BJ (cell line): ENCODE data around the gene RFX6. TPM values are rescaled to one million over a fixed set of nuclear protein-coding genes. Genes with fewer than 3 reads are reported as not detected.

ENCODE experiments used
- CTCF ChIA-PET: fragments of 350-600 bp; formaldehyde crosslinking; extraction: SDS; loops from one replicate; lab custom pipeline; 2021; ENCODE audit warnings: antibody characterized with exemption, inconsistent platforms; lab: Yijun Ruan, JAX
- POLR2A ChIA-PET: fragments of 300-600 bp; sonication (Branson Sonifier 250); formaldehyde crosslinking; extraction: SDS; loops from one replicate; lab custom pipeline; 2021; ENCODE audit warnings: antibody characterized with exemption; lab: Charles Lee
- DNase-seq: peaks from one replicate; pipeline ENCODE4 v3.0.0-alpha.2; 2011; ENCODE audit warnings: low read depth
- H3K27me3 ChIP-seq: 2 replicates; pipeline ENCODE4 v1.6.0; 2011; ENCODE audit warnings: low read length; ENCODE audit not compliant: control insufficient read depth, insufficient read depth
- H3K36me3 ChIP-seq: 2 replicates; pipeline ENCODE4 v1.5.1; 2011; ENCODE audit warnings: low read length; ENCODE audit not compliant: control insufficient read depth, insufficient read depth
- H3K4me3 ChIP-seq: 2 replicates; pipeline ENCODE4 v1.5.1; 2011; ENCODE audit warnings: low read depth, mild to moderate bottlenecking, control low read depth, low read length
- polyA plus RNA-seq: library from polyadenylated mRNA; depleted of rRNA; stranded (reverse); fragments of >200 nt; gene quantifications from 2 replicates; pipeline ENCODE4 v1.2.3, GENCODE V29; 2011
- TF ChIP-seq, protein P1 (sequence below): IDR thresholded peaks from 2 replicates; pipeline ENCODE4 v1.5.1; 2011; ENCODE audit warnings: low read depth, mild to moderate bottlenecking, control low read depth, inconsistent platforms, low read length, moderate library complexity; ENCODE audit not compliant: insufficient read depth

The RFX6 gene
- polyA plus RNA-seq, 1 experiment, result not detected

DNA sequence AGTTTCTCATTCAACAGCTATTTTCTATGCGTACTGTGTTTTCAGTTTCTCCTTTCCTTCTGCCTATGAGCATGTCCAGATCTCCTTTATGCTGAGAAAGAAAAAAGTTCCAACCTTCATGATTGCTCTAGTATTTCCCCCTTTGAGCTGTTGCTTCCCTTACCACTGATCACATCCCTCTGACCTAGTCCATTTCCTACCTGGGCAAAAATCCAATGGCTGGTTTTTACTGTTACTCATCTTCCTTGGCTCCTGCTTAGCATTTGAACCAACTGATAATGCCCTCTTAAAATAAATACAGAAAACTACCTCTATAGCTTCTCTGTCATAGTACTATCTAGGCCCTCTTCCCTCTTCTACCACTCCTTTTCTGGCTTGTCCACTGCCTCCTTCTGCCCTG lies 6.0 kb downstream of the RFX6 start:
- no peaks in the 10 kb centered on the region for H3K27me3 ChIP-seq
- no peak for DNase-seq
- TF ChIP-seq, protein P1, sequence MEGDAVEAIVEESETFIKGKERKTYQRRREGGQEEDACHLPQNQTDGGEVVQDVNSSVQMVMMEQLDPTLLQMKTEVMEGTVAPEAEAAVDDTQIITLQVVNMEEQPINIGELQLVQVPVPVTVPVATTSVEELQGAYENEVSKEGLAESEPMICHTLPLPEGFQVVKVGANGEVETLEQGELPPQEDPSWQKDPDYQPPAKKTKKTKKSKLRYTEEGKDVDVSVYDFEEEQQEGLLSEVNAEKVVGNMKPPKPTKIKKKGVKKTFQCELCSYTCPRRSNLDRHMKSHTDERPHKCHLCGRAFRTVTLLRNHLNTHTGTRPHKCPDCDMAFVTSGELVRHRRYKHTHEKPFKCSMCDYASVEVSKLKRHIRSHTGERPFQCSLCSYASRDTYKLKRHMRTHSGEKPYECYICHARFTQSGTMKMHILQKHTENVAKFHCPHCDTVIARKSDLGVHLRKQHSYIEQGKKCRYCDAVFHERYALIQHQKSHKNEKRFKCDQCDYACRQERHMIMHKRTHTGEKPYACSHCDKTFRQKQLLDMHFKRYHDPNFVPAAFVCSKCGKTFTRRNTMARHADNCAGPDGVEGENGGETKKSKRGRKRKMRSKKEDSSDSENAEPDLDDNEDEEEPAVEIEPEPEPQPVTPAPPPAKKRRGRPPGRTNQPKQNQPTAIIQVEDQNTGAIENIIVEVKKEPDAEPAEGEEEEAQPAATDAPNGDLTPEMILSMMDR, result no peak
- H3K36me3 ChIP-seq, result no peaks in the 10 kb centered on the region
- no peak overlapping the region for H3K4me3 ChIP-seq
- ChIA-PET POLR2A (no interaction called here), CTCF (interaction anchor here (0.7 kb wide), 1 partner anchor 8 kb away, joined by 3 read pairs; no protein-coding TSS in a partner anchor)

DNA sequence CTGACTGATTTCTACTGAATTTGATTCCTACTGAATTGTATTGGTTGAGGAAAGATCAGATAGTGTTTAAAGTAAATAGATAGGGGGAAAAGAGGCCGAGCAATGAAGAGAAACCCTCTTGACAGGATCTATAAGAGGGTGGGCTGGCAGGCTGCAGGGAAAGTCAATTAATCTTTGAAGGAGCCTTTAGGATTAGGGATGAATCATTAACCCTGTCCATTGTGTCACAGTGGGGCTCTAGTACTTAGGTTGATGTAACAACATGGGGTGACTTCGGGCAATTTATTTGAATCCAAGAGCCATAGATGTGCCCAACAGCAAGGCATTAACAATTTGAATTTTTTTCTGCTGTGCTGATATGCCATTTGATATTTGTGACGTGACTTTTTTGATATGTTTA lies 7.5 kb downstream of the RFX6 start:
- H3K27me3 ChIP-seq, result no peaks in the 10 kb centered on the region
- ChIA-PET POLR2A (no interaction called here), CTCF (no interaction called here)
- TF ChIP-seq, protein P1, result no peak
- no peak for DNase-seq
- H3K4me3 ChIP-seq, result no peak overlapping the region
- H3K36me3 ChIP-seq, result no peaks in the 10 kb centered on the region

DNA sequence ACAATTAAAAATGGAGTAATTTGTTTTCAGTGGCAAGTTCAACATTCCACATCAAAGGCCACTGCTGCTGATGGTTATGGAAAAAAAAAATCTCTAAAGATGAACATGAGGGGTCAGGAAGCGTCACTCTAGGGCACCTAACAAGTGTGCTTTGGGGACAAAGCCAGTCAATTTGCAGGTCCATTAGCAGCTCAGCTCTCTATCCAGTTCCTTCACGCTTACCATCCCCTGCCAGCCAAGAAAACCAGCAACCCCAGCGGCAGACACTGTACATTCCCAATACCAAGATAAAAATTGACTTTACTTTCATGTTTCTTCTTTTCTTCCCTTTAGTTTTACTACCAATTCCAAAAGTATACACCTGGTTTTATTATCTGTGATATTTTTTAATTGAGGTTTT lies 10.1 kb downstream of the RFX6 start:
- Histone ChIP-seq H3K36me3 (no peaks in the 10 kb centered on the region), H3K4me3 (no peak overlapping the region), H3K27me3 (no peaks in the 10 kb centered on the region)
- TF ChIP-seq, protein P1, result no peak
- no peak for DNase-seq
- POLR2A ChIA-PET, result no interaction called here
- CTCF ChIA-PET, result no interaction called here

DNA sequence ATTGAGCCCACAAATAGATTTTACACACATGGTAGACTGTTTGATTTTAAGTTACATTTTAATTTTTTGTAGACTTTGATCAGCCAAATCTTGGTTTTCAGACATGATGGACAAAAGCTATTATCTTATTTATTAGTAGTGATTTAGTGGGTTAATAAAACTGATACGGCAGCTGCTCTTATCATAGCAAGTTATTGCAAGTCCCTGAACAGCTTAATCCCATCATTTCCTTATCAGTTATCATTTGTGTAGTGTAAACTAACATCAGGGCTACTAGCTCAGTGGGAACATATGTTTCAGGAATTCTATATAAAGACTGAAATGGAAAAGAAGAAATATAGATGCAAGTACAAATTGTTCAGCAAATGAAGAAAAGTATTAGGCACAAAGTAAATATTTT lies 10.9 kb downstream of the RFX6 start:
- CTCF ChIA-PET, result no interaction called here
- Histone ChIP-seq H3K27me3 (no peaks in the 10 kb centered on the region), H3K36me3 (no peaks in the 10 kb centered on the region), H3K4me3 (no peak overlapping the region)
- TF ChIP-seq, protein P1, result no peak
- POLR2A ChIA-PET, result no interaction called here
- DNase-seq, result no peak

DNA sequence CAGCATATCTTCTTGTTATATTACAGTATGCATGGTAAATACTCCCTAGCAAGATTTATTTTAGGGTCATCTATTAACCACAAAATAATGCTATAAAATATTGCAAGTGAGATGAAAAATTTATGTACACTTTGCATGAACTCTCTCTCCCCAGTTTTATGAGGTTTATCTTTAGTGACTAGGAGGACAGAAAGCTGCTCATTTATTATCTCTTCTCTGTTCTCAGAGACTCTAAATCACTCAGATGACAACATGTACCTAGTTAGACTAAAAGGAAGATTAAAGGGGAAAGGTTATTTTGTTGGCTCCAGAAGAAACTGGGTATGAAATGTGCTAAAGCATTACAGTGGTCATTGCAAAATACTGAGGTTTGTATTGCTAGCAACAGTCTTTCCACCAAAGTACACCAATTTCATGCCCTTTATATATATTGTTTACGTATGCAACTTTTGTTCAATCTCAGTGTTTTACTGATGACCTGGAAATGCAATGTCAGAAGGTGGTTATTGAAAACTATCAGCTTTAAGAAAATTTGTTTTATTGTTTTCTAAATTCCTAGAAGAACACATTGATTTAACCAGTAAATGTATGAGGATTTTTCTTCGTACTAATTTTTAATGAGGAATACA lies 11.8 kb downstream of the RFX6 start:
- no peak for DNase-seq
- no peaks in the 10 kb centered on the region for H3K36me3 ChIP-seq
- TF ChIP-seq, protein P1, result no peak
- H3K27me3 ChIP-seq, result no peaks in the 10 kb centered on the region
- ChIA-PET CTCF (no interaction called here), POLR2A (no interaction called here)
- H3K4me3 ChIP-seq, result no peak overlapping the region
